ENCODE measurements around the gene NFIA. TPM values are rescaled to one million over a fixed set of nuclear protein-coding genes. Genes with fewer than 3 reads are reported as not detected.

The NFIA gene
- polyA plus RNA-seq, 3 donors: 1.4 to 5.3 (median 2.4) TPM

DNA sequence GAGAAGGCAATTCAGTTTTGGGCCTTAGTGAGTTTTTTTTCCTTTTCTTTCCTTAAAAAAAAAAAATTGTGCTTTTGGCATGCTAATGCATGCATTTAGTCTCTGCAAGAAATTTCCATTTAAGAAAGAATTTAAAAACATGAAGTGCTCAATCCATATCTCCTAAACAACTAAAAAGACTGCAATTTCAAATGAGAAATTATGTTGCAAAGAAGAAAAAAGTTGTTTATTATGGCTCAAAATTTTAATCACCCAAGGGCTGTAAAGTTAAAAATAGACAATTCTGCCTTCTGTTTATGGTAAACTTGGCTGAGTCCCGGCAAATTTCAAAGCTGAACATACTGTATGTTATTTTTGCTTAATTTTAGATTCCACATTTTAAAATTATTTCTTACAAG lies 59.7 kb downstream of the NFIA start:
- peaks cover 29% of the 10 kb centered on the region for H3K4me1 Mint-ChIP-seq
- peaks cover 22 to 31% of the 10 kb centered on the region in 2 donors for H3K4me1 ChIP-seq (ENCODE audit: control insufficient read depth in 1 of 2, insufficient read depth in 2 of 2, low read length in 2 of 2)
- H3K9ac ChIP-seq (ENCODE audit: insufficient read depth, low read length, poor library complexity, severe bottlenecking): no peak overlapping the region
- H3K9me3 Mint-ChIP-seq: no peaks in the 10 kb centered on the region
- H3K36me3 ChIP-seq (replicated peaks in 1 of 2; ENCODE audit: control insufficient read depth in 1 of 2, insufficient read depth in 2 of 2, low read length in 2 of 2): no peaks in the 10 kb centered on the region
- H3K36me3 Mint-ChIP-seq: peaks cover 0 to 5% of the 10 kb centered on the region in 2 donors
- H3K27ac Mint-ChIP-seq: no peak overlapping the region
- no peak overlapping the region for H3K4me3 ChIP-seq (replicated peaks in 1 of 3; ENCODE audit: low read depth in 2 of 3, low read length in 3 of 3)
- H2AFZ ChIP-seq (ENCODE audit: insufficient read depth, low read depth, low read length, poor library complexity, severe bottlenecking): no peak overlapping the region
- intact Hi-C loops (cut with micrococcal nuclease): no loop called here
- no peaks in the 10 kb centered on the region for H3K9me3 ChIP-seq (replicated peaks in 1 of 2; ENCODE audit: control insufficient read depth in 1 of 2, insufficient read depth in 1 of 2, low read length in 2 of 2)
- no CpG with 5 or more reads among the region's 1 CpG for WGBS (ENCODE audit: insufficient coverage)
- peaks cover 0 to 1% (median 0%) of the 10 kb centered on the region in 3 donors for H3K27me3 Mint-ChIP-seq (ENCODE audit: low read depth in 3 of 3)
- no peak overlapping the region for H3K4me3 Mint-ChIP-seq
- TF ChIP-seq, protein P1, sequence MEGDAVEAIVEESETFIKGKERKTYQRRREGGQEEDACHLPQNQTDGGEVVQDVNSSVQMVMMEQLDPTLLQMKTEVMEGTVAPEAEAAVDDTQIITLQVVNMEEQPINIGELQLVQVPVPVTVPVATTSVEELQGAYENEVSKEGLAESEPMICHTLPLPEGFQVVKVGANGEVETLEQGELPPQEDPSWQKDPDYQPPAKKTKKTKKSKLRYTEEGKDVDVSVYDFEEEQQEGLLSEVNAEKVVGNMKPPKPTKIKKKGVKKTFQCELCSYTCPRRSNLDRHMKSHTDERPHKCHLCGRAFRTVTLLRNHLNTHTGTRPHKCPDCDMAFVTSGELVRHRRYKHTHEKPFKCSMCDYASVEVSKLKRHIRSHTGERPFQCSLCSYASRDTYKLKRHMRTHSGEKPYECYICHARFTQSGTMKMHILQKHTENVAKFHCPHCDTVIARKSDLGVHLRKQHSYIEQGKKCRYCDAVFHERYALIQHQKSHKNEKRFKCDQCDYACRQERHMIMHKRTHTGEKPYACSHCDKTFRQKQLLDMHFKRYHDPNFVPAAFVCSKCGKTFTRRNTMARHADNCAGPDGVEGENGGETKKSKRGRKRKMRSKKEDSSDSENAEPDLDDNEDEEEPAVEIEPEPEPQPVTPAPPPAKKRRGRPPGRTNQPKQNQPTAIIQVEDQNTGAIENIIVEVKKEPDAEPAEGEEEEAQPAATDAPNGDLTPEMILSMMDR (IDR thresholded peaks at IDR 0.05): no peak
- no peak overlapping the region for H3K4me2 ChIP-seq (replicated peaks; ENCODE audit: extremely low read depth, low read length, poor library complexity, severe bottlenecking)
- H3K27me3 ChIP-seq (ENCODE audit: control insufficient read depth in 2 of 2, insufficient read depth in 2 of 2, low read length in 2 of 2): no peaks in the 10 kb centered on the region
- H3K27ac ChIP-seq (ENCODE audit: low read depth in 1 of 2, low read length in 2 of 2): no peak overlapping the region
- no peaks in the 10 kb centered on the region for H3K79me2 ChIP-seq (ENCODE audit: insufficient read depth, low read length)
- DNase-seq: no peak
- H4K20me1 ChIP-seq (ENCODE audit: insufficient read depth, low read length): no peaks in the 10 kb centered on the region

DNA sequence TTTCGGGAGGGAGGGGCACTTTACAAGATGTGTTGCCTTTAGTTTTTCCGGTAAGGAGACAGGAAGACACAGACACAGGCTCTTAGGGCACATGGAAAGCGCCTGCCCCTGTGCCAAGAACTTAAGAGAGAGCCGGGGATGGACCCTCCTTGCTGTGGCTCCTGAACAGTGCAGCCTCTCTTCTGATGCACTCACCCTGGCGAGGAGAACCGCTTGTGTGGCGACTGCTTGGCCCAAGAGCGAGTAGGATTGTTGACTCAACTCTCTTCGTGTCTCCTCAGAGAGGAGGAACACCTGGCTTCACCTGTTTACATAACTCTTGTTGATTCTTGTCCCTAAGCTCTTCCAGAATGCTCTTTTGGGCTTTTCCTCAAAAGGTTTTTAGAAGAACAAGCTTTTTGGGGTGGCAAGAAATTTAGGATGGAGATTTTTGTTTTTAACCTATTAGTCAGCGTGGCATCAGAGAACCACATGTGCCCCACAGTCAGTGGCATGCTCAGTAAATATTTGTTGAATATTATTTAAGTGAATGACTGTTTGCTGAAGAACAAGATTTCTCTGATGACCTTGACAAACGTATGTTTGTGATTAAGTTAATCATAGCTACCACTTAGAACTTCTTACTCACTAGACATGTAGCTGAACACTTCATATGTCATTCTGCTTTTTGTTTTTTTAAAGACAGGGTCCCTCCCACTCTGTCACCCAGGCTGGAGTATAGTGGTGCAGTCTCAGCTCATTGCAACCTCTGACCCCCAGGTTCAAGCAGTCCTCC lies 60.6 kb downstream of the NFIA start:
- no peaks in the 10 kb centered on the region for H3K79me2 ChIP-seq (ENCODE audit: insufficient read depth, low read length)
- Mint-ChIP-seq H3K4me3 (no peak overlapping the region), H3K27me3 (ENCODE audit: low read depth in 3 of 3) (peaks cover 0 to 1% (median 0%) of the 10 kb centered on the region in 3 donors), H3K4me1 (peaks cover 29% of the 10 kb centered on the region), H3K36me3 (peaks cover 0 to 5% of the 10 kb centered on the region in 2 donors), H3K27ac (no peak overlapping the region), H3K9me3 (no peaks in the 10 kb centered on the region)
- no peaks in the 10 kb centered on the region for H4K20me1 ChIP-seq (ENCODE audit: insufficient read depth, low read length)
- no peaks in the 10 kb centered on the region for H3K27me3 ChIP-seq (ENCODE audit: control insufficient read depth in 2 of 2, insufficient read depth in 2 of 2, low read length in 2 of 2)
- peaks cover 22 to 31% of the 10 kb centered on the region in 2 donors for H3K4me1 ChIP-seq (ENCODE audit: control insufficient read depth in 1 of 2, insufficient read depth in 2 of 2, low read length in 2 of 2)
- TF ChIP-seq, protein P1 (IDR thresholded peaks at IDR 0.05): no peak
- WGBS (ENCODE audit: insufficient coverage): 96% methylated on average over 9 of the region's 11 CpGs
- intact Hi-C loops (cut with micrococcal nuclease): no loop called here
- no peak overlapping the region for H3K4me3 ChIP-seq (replicated peaks in 1 of 3; ENCODE audit: low read depth in 2 of 3, low read length in 3 of 3)
- H2AFZ ChIP-seq (ENCODE audit: insufficient read depth, low read depth, low read length, poor library complexity, severe bottlenecking): no peak overlapping the region
- H3K27ac ChIP-seq (ENCODE audit: low read depth in 1 of 2, low read length in 2 of 2): no peak overlapping the region
- no peak overlapping the region for H3K4me2 ChIP-seq (replicated peaks; ENCODE audit: extremely low read depth, low read length, poor library complexity, severe bottlenecking)
- DNase-seq: no peak
- H3K9ac ChIP-seq (ENCODE audit: insufficient read depth, low read length, poor library complexity, severe bottlenecking): no peak overlapping the region
- no peaks in the 10 kb centered on the region for H3K9me3 ChIP-seq (replicated peaks in 1 of 2; ENCODE audit: control insufficient read depth in 1 of 2, insufficient read depth in 1 of 2, low read length in 2 of 2)
- H3K36me3 ChIP-seq (replicated peaks in 1 of 2; ENCODE audit: control insufficient read depth in 1 of 2, insufficient read depth in 2 of 2, low read length in 2 of 2): no peaks in the 10 kb centered on the region
